ENCODE data around the gene PTEN.

GRCh38 chr10:87956055-87956454, 92.6 kb downstream of the PTEN start:
- TF ChIP-seq CTCF (IDR thresholded peaks at IDR 0.05) = no peak
- no peak for TF ChIP-seq POLR2A (IDR thresholded peaks at IDR 0.05)
- no peak for TF ChIP-seq EP300 (IDR thresholded peaks at IDR 0.05)
